ENCODE measurements around the gene GMDS.

The GMDS gene

DNA sequence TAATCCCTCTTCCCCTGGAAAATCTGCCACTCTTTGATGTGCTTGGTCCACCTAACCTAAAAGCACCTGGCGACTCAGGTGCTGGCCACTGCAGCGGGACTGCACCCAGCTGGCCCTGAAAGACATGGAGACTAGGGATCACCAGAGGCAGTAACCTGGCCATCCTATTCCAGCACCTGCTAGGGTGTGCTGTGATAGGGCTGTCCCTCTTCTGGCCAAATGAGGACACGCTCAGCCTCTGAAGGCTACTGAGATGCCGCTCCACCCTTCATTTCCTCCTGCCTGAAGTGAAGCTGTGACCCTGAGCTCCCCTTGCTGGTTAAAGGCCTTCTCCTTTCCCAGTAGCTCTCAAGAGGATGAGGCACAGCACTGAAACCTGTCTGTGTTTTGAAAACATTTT lies 611.3 kb downstream of the GMDS start:
- TF ChIP-seq, protein P1, sequence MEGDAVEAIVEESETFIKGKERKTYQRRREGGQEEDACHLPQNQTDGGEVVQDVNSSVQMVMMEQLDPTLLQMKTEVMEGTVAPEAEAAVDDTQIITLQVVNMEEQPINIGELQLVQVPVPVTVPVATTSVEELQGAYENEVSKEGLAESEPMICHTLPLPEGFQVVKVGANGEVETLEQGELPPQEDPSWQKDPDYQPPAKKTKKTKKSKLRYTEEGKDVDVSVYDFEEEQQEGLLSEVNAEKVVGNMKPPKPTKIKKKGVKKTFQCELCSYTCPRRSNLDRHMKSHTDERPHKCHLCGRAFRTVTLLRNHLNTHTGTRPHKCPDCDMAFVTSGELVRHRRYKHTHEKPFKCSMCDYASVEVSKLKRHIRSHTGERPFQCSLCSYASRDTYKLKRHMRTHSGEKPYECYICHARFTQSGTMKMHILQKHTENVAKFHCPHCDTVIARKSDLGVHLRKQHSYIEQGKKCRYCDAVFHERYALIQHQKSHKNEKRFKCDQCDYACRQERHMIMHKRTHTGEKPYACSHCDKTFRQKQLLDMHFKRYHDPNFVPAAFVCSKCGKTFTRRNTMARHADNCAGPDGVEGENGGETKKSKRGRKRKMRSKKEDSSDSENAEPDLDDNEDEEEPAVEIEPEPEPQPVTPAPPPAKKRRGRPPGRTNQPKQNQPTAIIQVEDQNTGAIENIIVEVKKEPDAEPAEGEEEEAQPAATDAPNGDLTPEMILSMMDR (IDR thresholded peaks at IDR 0.05; ENCODE audit: borderline replicate concordance, control extremely low read depth, extremely low read depth, insufficient read depth, missing control alignments): no peak
- in situ Hi-C loops (cut with MboI; ENCODE audit: low sequenced_read_pairs, unreplicated experiment): no loop called here

DNA sequence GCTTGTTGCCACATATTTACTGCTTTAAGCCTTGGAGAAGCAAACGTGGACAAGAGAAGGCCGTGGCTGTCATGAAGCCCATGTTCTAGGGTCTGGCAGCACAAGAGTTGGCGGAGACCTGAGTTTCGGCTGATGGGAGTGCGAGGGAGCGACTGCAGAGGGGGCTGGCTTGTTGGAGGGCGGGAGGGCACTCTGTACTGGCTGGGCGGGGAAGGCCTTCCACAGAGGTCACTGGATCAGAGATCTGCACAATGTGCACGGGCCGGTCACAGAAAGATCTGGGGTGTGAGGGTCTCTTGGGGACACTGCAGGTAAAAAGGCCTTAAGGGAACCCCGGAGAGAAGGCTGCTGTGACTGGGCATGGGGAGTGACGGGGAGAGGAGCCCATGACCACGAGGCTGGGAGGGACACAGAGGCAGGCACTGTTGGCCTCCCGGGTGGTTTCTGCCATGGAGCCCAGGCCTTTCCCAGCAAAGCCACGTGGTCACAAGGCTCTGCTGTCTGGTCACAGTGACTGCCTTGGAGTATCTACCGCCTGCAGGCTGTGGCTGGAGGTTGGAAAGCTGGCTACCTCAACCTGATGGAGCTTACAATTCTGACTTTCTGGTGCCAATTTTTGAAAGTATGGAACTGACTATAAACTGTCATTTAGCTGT lies 611.9 kb downstream of the GMDS start:
- in situ Hi-C loops (cut with MboI; ENCODE audit: low sequenced_read_pairs, unreplicated experiment): no loop called here
- TF ChIP-seq, protein P1 (IDR thresholded peaks at IDR 0.05; ENCODE audit: borderline replicate concordance, control extremely low read depth, extremely low read depth, insufficient read depth, missing control alignments): no peak
- no peak for DNase-seq (ENCODE audit: low spot score)

More for the DNA sequence above, 611.3 kb downstream of the GMDS start:
- DNase-seq (ENCODE audit: low spot score): no peak

DNA sequence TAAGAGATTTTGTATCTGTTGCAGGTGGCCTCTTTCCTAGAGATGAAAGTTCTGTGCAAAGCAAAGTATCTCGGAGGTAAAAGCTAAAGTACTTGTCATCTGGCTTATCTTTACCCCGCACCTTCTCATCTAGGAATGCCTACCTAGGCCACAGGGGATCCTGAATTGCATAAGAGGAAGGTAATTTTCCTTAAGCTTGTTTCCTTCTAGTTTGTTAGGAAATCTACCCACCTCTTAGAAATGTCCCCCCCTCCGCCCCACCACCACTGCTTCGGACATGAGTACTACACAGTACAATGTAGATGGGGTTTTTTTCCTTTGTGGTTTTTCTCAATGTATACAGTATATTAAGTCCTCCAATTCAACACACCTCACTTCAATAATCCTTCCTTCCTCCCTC lies 614.2 kb downstream of the GMDS start:
- in situ Hi-C loops (cut with MboI; ENCODE audit: low sequenced_read_pairs, unreplicated experiment): no loop called here
- TF ChIP-seq, protein P1 (IDR thresholded peaks at IDR 0.05; ENCODE audit: borderline replicate concordance, control extremely low read depth, extremely low read depth, insufficient read depth, missing control alignments): no peak
- DNase-seq (ENCODE audit: low spot score): no peak

DNA sequence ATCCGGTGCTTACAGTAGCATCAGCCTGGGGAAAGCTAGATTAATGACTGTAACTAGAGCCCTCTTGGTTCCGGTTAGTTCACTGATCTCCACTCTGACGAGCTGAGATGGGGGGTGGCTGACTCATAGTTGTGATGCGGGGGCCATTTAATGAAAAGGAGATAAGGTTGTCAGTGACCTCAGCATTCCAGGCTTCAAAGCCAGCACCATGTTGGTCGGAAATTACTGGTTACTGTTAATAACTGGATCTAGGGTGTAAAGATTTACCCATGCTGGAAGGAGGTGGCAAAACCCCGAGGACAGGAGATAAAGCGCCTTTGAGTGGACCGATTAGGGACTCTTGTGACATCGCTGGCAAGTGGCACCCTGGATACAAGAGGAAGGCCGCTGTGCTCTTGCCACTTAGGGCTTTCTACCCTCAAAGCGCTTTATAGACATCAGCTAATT lies 614.6 kb downstream of the GMDS start:
- in situ Hi-C loops (cut with MboI; ENCODE audit: low sequenced_read_pairs, unreplicated experiment): no loop called here
- DNase-seq (ENCODE audit: low spot score): no peak

DNA sequence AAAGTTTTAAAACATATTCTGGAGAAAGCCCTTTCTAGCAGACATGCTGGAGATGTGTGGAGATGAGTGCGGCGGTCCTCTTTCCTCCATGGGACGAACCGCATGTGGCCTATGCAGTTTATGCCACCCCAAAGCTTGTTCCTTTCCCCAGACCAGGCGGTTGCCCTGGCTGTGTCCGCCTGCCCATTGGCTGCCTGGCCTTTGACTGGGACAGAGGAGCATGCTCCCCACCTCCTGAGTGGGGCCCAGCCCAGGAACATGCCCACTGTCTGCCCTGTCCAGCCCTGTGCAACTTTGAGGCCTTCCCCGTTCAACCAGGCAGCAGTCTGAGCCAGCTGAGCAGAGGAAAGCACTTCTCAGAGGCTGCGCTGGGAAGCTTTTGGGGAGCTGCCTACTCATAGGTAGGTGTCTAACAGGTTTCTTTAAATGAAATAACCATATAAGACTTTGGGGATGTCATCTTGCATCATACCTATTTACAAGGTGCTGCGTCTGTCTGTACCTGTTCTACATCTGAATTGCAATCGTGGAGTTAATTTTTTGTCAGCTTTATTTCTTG lies 615.1 kb downstream of the GMDS start:
- in situ Hi-C loops (cut with MboI; ENCODE audit: low sequenced_read_pairs, unreplicated experiment): no loop called here
- TF ChIP-seq, protein P1 (IDR thresholded peaks at IDR 0.05; ENCODE audit: borderline replicate concordance, control extremely low read depth, extremely low read depth, insufficient read depth, missing control alignments): no peak
- DNase-seq (ENCODE audit: low spot score): no peak

More for the DNA sequence above, 614.6 kb downstream of the GMDS start:
- TF ChIP-seq, protein P1 (IDR thresholded peaks at IDR 0.05; ENCODE audit: borderline replicate concordance, control extremely low read depth, extremely low read depth, insufficient read depth, missing control alignments): no peak

DNA sequence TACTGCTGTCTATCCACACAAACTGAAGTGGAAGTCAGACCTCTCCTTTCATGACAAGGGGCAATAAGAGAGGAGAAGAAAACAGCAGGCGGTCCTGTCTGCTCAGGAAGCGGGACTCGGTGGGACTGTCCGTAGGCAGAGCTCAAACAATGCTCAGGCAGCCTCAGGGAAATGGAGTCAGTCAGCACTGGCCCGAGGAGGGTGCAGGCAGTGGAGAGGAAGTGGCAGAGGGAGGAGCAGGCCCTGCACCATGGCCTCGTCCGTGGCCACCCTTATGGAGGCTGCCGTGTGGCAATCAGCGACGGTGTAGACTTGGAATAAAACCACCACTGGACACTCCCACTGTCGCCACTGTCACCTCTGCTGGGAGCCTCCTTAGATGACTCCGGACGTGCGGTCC lies 616.1 kb downstream of the GMDS start:
- in situ Hi-C loops (cut with MboI; ENCODE audit: low sequenced_read_pairs, unreplicated experiment): no loop called here
- no peak for DNase-seq (ENCODE audit: low spot score)
- TF ChIP-seq, protein P1 (IDR thresholded peaks at IDR 0.05; ENCODE audit: borderline replicate concordance, control extremely low read depth, extremely low read depth, insufficient read depth, missing control alignments): no peak

All from GM13976 (cell line).